CD4-positive, alpha-beta T cell (primary cell): Measurements from ENCODE around the gene OTOGL. TPM values are rescaled to one million over a fixed set of nuclear protein-coding genes. Genes with fewer than 3 reads are reported as not detected.

ENCODE experiments used
- ATAC-seq: fragments of 200-7000 bp; cut with Tn5 transposase; one replicate; pipeline ENCODE4 v1.10.0; 2022; ENCODE audit warnings: mild to moderate bottlenecking; ENCODE audit not compliant: poor library complexity
- CTCF ChIA-PET: fragments of 350-600 bp; sonication (Branson Sonifier 250); formaldehyde crosslinking; loops from one replicate; lab custom pipeline; 2021; ENCODE audit warnings: antibody characterized with exemption, inconsistent platforms; lab: Charles Lee
- POLR2A ChIA-PET: fragments of 350-600 bp; sonication (Branson Sonifier 250); formaldehyde crosslinking; loops from one replicate; lab custom pipeline; 2021; ENCODE audit warnings: antibody characterized with exemption, inconsistent platforms; lab: Charles Lee
- DNase-seq, 14 experiments: peaks; one replicate each; pipeline ENCODE4 v3.0.0-alpha.2; 2013 to 2020; ENCODE audit warnings: mixed read lengths in 2 of 14
- H3K27ac ChIP-seq, 2 donors: one replicate each; pipeline versions ENCODE4 v1.5.1 to v1.7.0; 2013; ENCODE audit warnings: low read length in 2 of 2, low read depth in 1 of 2, mild to moderate bottlenecking in 1 of 2
- H3K27me3 ChIP-seq, 2 experiments: 1 replicate in 1 of 2; 2 replicates in 1 of 2; pipeline versions ENCODE4 v1.6.1 to v1.7.0; 2013; ENCODE audit warnings: low read length in 2 of 2, control low read depth in 1 of 2, mild to moderate bottlenecking in 1 of 2, moderate library complexity in 1 of 2; ENCODE audit not compliant: insufficient read depth in 2 of 2, control insufficient read depth in 1 of 2
- H3K36me3 ChIP-seq: one replicate; pipeline ENCODE4 v1.6.1; 2013; ENCODE audit warnings: low read length, control low read depth; ENCODE audit not compliant: insufficient read depth
- H3K4me1 ChIP-seq: one replicate; pipeline ENCODE4 v1.6.1; 2013; ENCODE audit warnings: low read length, control low read depth; ENCODE audit not compliant: insufficient read depth
- H3K4me3 ChIP-seq: one replicate; pipeline ENCODE4 v1.5.1; 2013; ENCODE audit warnings: mild to moderate bottlenecking, low read length, moderate library complexity
- H3K9me3 ChIP-seq, 2 experiments: 1 replicate in 1 of 2; 2 replicates in 1 of 2; pipeline versions ENCODE4 v1.6.1 to v1.7.0; 2013; ENCODE audit warnings: low read length in 2 of 2, mild to moderate bottlenecking in 2 of 2, control low read depth in 1 of 2, moderate library complexity in 1 of 2; ENCODE audit not compliant: control insufficient read depth in 1 of 2, insufficient read depth in 1 of 2
- H3K27ac Mint-ChIP-seq: one replicate; pipeline ENCODE4 v1.8.0; 2020; ENCODE audit warnings: mixed read lengths
- H3K27me3 Mint-ChIP-seq: one replicate; pipeline ENCODE4 v1.8.0; 2021; ENCODE audit warnings: mixed read lengths
- H3K36me3 Mint-ChIP-seq: one replicate; pipeline ENCODE4 v1.8.0; 2021; ENCODE audit warnings: low read depth, mixed read lengths
- H3K4me1 Mint-ChIP-seq: one replicate; pipeline ENCODE4 v1.8.0; 2021; ENCODE audit warnings: low read depth, mixed read lengths
- H3K4me3 Mint-ChIP-seq: one replicate; pipeline ENCODE4 v1.8.0; 2020; ENCODE audit warnings: mild to moderate bottlenecking, mixed read lengths
- H3K9me3 Mint-ChIP-seq: one replicate; pipeline ENCODE4 v1.8.0; 2020; ENCODE audit warnings: mixed read lengths
- CTCF ChIP-seq: fragments of 200-600 bp; IDR thresholded peaks from one replicate; pipeline ENCODE4 v1.8.0; 2022; ENCODE audit warnings: antibody characterized with exemption, mild to moderate bottlenecking
- intact Hi-C, 2 experiments: fragments of 100-400 bp; cut with DNase I in 1 of 2; cut with micrococcal nuclease in 1 of 2; formaldehyde crosslinking; loops; one replicate each; pipeline versions ENCODE4 v1.15.1 to v1.9.0; 2023 to 2025; cut with DNase I, micrococcal nuclease
- total RNA-seq, 174 experiments: library from RNA in 2 of 174; stranded (reverse) in 2 of 174; gene quantifications; one replicate each; pipeline ENCODE4 v1.2.3 and lab custom pipeline; 2021 to 2026

OTOGL gene
- total RNA-seq, 2 experiments from 2014 or later, result not detected

- ChIA-PET POLR2A (no interaction called here), CTCF (no interaction called here)
- Mint-ChIP-seq H3K36me3 (no peaks in the 10 kb centered on the region), H3K27ac (no peak overlapping the region), H3K27me3 (no peaks in the 10 kb centered on the region), H3K4me1 (no peaks in the 10 kb centered on the region), H3K4me3 (no peak overlapping the region), H3K9me3 (no peaks in the 10 kb centered on the region)
- Histone ChIP-seq H3K9me3 (no peaks in the 10 kb centered on the region), H3K27ac (no peak overlapping the region), H3K4me3 (no peak overlapping the region), H3K36me3 (no peaks in the 10 kb centered on the region), H3K4me1 (no peaks in the 10 kb centered on the region), H3K27me3 (no peaks in the 10 kb centered on the region)
- no peak for ATAC-seq
- no peak for TF ChIP-seq CTCF
- intact Hi-C loops, result no loop called here
- no peak for DNase-seq
Measured at GRCh38 chr12:80317899-80318298, 218.6 kb downstream of the OTOGL start.

- ChIA-PET CTCF (no interaction called here), POLR2A (no interaction called here)
- Histone ChIP-seq H3K36me3 (no peaks in the 10 kb centered on the region), H3K27ac (no peak overlapping the region), H3K4me3 (no peak overlapping the region), H3K27me3 (no peaks in the 10 kb centered on the region), H3K9me3 (no peaks in the 10 kb centered on the region), H3K4me1 (no peaks in the 10 kb centered on the region)
- intact Hi-C loops, result no loop called here
- no peak overlapping the region for H3K4me3 Mint-ChIP-seq
- no peaks in the 10 kb centered on the region for H3K4me1 Mint-ChIP-seq
- DNase-seq (no peak), ATAC-seq (no peak)
- H3K27me3 Mint-ChIP-seq, result no peaks in the 10 kb centered on the region
- no peaks in the 10 kb centered on the region for H3K36me3 Mint-ChIP-seq
- no peaks in the 10 kb centered on the region for H3K9me3 Mint-ChIP-seq
- no peak overlapping the region for H3K27ac Mint-ChIP-seq
- TF ChIP-seq CTCF, result no peak
Measured at GRCh38 chr12:80320121-80320678, 220.9 kb downstream of the OTOGL start.

- no peak for DNase-seq
- no peak for ATAC-seq
Measured at GRCh38 chr12:80321653-80322052, 222.3 kb downstream of the OTOGL start.

More at GRCh38 chr12:80321653-80322052, 222.3 kb downstream of the OTOGL start:
- Histone ChIP-seq H3K27me3 (no peaks in the 10 kb centered on the region), H3K27ac (no peak overlapping the region), H3K36me3 (no peaks in the 10 kb centered on the region), H3K9me3 (no peaks in the 10 kb centered on the region), H3K4me1 (no peaks in the 10 kb centered on the region), H3K4me3 (no peak overlapping the region)
- POLR2A ChIA-PET, result no interaction called here
- Mint-ChIP-seq H3K4me3 (no peak overlapping the region), H3K36me3 (no peaks in the 10 kb centered on the region), H3K27me3 (no peaks in the 10 kb centered on the region), H3K4me1 (no peaks in the 10 kb centered on the region), H3K9me3 (no peaks in the 10 kb centered on the region), H3K27ac (no peak overlapping the region)
- TF ChIP-seq CTCF, result no peak
- intact Hi-C loops, result no loop called here
- CTCF ChIA-PET, result no interaction called here
